Thoracic aorta (tissue), 2 donors: Measurements from ENCODE around the gene SENP6. TPM values are rescaled to one million over a fixed set of nuclear protein-coding genes. Genes with fewer than 3 reads are reported as not detected.
"Not testable (repeated sequence)": the region's sequence is repeated elsewhere in the genome, so short reads cannot be mapped to it uniquely, and the experiment has no call there.

Source experiments
- ATAC-seq: fragments of 150-250 bp; one replicate; pipeline ENCODE4 v1.8.0; 2017; ENCODE audit warnings: low read depth; ENCODE audit not compliant: insufficient number of reproducible peaks, low FRiP score
- DNase-seq: peaks from one replicate; pipeline ENCODE4 v3.0.0-alpha.2; 2020; ENCODE audit warnings: low spot score
- H3K27ac ChIP-seq, 2 donors: fragments of 200-600 bp; sonication (generic); 1 replicate in 1 of 2; 2 replicates in 1 of 2; pipeline ENCODE4 v1.5.1; 2016; ENCODE audit warnings: mild to moderate bottlenecking in 2 of 2, moderate library complexity in 2 of 2
- H3K27me3 ChIP-seq: fragments of 200-600 bp; sonication (generic); replicated peaks from 2 replicates; pipeline ENCODE4 v1.6.0; 2016; ENCODE audit warnings: mild to moderate bottlenecking; ENCODE audit not compliant: insufficient read depth
- H3K36me3 ChIP-seq: fragments of 200-600 bp; sonication (generic); one replicate; pipeline ENCODE4 v1.5.1; 2016
- H3K4me1 ChIP-seq, 2 donors: fragments of 200-600 bp; sonication (generic); 1 replicate in 1 of 2; 2 replicates in 1 of 2; pipeline versions ENCODE4 v1.5.1 to v1.6.0; 2016; ENCODE audit warnings: low read depth in 2 of 2, mild to moderate bottlenecking in 1 of 2; ENCODE audit not compliant: control insufficient read depth in 1 of 2
- H3K4me3 ChIP-seq: fragments of 200-600 bp; sonication (generic); 2 replicates; pipeline ENCODE4 v1.5.1; 2016; ENCODE audit warnings: mild to moderate bottlenecking
- H3K9me3 ChIP-seq: fragments of 200-600 bp; sonication (generic); 2 replicates; pipeline ENCODE4 v1.5.1; 2016
- total RNA-seq, 2 donors: library from RNA; depleted of rRNA; stranded (reverse); fragments of >200 nt; gene quantifications; one replicate each; pipeline versions ENCODE4 v1.1.0 to v1.2.3, GENCODE V29; 2016
- TF ChIP-seq, protein P1 (sequence below): fragments of 200-600 bp; sonication (generic); IDR thresholded peaks from one replicate; pipeline ENCODE4 v1.5.1; 2019; ENCODE audit warnings: antibody characterized with exemption

SENP6 gene
- total RNA-seq, 2 donors from 2014 or later: 115 to 163 TPM

DNA sequence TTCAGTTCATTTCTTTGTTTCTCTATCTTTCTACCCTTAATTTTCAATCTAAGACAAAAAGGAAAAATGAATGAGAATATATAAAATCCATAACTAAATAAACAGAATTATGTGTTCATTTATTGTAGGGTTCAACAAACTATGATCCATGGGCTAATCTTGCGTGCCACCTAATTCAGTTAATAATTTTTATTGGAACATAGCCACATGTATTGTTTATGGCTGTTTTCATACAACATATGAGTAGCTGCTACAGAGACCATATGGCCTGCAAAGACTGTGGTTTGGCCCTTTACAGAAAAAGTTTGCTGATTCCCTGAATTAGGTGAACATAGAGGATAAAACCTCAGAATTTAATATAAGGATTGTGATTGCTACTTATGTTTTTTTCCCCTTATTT lies 21.8 kb downstream of the SENP6 start:
- TF ChIP-seq, protein P1, sequence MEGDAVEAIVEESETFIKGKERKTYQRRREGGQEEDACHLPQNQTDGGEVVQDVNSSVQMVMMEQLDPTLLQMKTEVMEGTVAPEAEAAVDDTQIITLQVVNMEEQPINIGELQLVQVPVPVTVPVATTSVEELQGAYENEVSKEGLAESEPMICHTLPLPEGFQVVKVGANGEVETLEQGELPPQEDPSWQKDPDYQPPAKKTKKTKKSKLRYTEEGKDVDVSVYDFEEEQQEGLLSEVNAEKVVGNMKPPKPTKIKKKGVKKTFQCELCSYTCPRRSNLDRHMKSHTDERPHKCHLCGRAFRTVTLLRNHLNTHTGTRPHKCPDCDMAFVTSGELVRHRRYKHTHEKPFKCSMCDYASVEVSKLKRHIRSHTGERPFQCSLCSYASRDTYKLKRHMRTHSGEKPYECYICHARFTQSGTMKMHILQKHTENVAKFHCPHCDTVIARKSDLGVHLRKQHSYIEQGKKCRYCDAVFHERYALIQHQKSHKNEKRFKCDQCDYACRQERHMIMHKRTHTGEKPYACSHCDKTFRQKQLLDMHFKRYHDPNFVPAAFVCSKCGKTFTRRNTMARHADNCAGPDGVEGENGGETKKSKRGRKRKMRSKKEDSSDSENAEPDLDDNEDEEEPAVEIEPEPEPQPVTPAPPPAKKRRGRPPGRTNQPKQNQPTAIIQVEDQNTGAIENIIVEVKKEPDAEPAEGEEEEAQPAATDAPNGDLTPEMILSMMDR: no peak
- H3K4me1 ChIP-seq: peaks cover 33 to 45% of the 10 kb centered on the region in 2 donors

DNA sequence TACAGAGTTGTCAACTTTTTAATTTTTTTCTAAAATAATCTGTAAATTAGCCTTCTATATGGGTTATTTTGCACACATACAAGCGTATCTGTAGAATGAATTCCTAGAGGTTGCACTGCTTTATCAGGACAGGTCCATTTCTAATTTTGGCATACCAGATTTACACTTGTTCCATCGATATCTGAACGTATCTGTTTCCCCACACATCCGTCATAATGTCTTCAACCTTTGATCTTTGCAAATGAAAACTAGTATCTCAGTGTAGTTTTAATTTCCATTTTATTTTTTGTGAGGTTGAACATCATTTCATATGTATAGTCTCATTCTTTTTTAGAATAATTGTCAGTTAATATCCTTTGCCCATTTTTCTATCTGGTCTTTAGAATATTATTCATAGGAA lies 22.7 kb downstream of the SENP6 start:
- Histone ChIP-seq H3K9me3 (no peaks in the 10 kb centered on the region), H3K27me3 (no peaks in the 10 kb centered on the region), H3K4me1 (peaks cover 25 to 41% of the 10 kb centered on the region in 2 donors), H3K27ac (no peak overlapping the region), H3K36me3 (peaks cover 11% of the 10 kb centered on the region), H3K4me3 (no peak overlapping the region)
- DNase-seq: no peak
- TF ChIP-seq, protein P1: no peak
- ATAC-seq: no peak

More for the DNA sequence above, 21.8 kb downstream of the SENP6 start:
- Histone ChIP-seq H3K27me3 (no peaks in the 10 kb centered on the region), H3K27ac (no peak overlapping the region), H3K36me3 (peaks cover 11% of the 10 kb centered on the region), H3K4me3 (no peak overlapping the region), H3K9me3 (no peaks in the 10 kb centered on the region)
- DNase-seq: no peak
- ATAC-seq: no peak

DNA sequence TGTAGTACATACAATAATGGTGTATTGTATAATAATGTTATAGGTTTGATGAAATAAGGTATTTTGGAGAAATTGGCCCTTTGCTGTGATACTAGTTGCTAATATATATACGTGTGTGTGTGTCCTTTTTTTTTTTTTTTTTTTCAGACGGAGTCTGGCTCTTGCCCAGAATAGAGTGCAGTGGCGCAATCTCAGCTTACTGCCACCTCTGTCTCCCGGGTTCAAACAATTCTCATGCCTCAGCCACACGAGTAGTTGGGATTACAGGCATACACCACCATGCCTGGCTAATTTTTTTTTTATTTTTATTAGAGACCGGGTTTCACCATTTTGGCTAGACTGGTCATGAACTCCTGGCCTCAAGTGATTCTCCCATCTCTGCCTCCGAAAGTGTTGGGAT lies 23.3 kb downstream of the SENP6 start:
- ATAC-seq: no peak
- Histone ChIP-seq H3K4me1 (peaks cover 18 to 36% of the 10 kb centered on the region in 2 donors), H3K36me3 (peaks cover 11% of the 10 kb centered on the region), H3K27ac (no peak overlapping the region), H3K9me3 (no peaks in the 10 kb centered on the region), H3K4me3 (no peak overlapping the region), H3K27me3 (no peaks in the 10 kb centered on the region)
- DNase-seq: no peak
- TF ChIP-seq, protein P1: no peak

DNA sequence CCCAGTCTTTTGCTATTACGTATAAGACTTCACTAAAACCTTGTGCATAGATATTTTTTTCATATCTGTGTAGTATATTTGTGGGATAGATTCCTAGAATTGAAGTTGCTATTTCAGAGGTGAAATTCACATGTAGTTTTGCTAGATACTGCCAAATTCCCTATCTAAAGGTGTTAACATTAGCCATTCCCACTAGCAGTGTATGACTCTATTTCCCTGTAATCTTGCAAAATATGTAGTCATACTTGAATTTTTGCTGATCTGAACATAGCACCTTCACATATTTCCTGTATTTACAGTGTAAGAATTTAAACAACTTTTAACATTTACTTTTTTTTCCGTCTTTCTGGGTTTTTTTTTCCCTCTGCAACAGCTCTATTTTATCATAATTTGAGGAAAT lies 24.9 kb downstream of the SENP6 start:
- no peaks in the 10 kb centered on the region for H3K27me3 ChIP-seq
- TF ChIP-seq, protein P1: no peak
- H3K4me3 ChIP-seq: no peak overlapping the region
- ATAC-seq (no peak), DNase-seq (no peak)
- H3K9me3 ChIP-seq: no peaks in the 10 kb centered on the region
- no peak overlapping the region for H3K27ac ChIP-seq
- peaks cover 6 to 21% of the 10 kb centered on the region in 2 donors for H3K4me1 ChIP-seq
- peaks cover 11% of the 10 kb centered on the region for H3K36me3 ChIP-seq

DNA sequence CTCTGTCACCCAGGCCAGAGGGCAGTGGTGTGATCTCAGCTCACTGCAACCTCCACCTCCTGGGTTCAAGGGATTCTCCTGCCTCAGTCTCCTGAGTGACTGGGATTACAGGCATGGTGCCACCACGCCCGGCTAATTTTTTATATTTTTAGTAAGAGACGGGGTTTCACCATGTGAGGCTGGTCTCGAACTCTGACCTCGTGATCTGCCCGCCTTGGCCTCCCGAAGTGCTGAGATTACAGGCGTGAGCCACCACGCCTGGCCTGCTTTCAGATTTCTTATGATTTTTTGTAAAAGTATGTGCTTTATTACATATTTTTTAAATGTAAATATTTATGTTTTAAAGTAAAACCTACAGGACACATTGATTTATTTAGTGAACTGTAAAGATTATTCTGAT lies 26.0 kb downstream of the SENP6 start:
- H3K4me3 ChIP-seq, DNase-seq, H3K9me3 ChIP-seq, H3K27me3 ChIP-seq, H3K27ac ChIP-seq, ATAC-seq: not testable (repeated sequence)
- Histone ChIP-seq H3K4me1 (peaks cover 10 to 24% of the 10 kb centered on the region in 2 donors), H3K36me3 (peaks cover 11% of the 10 kb centered on the region)
